GM21619 (cell line): Measurements from ENCODE around the gene PRKCZ.

Experiments
- ATAC-seq: cut with Tn5 transposase; IDR thresholded peaks from one replicate; pipeline ENCODE4 v1.9.1; 2021; ENCODE audit not compliant: unreplicated experiment

PRKCZ gene

GRCh38 chr1:2187619-2188018 lies 137.4 kb downstream of the PRKCZ start:
- ATAC-seq = no peak

- no peak for ATAC-seq
Measured at GRCh38 chr1:2188336-2188735, 138.1 kb downstream of the PRKCZ start.

GRCh38 chr1:2189459-2190425 lies 139.5 kb downstream of the PRKCZ start:
- peak; percentile 82 for ATAC-seq

- no peak for ATAC-seq
Measured at GRCh38 chr1:2190491-2190976, 140.3 kb downstream of the PRKCZ start.

GRCh38 chr1:2192031-2192995 lies 142.1 kb downstream of the PRKCZ start:
- ATAC-seq = no peak

GRCh38 chr1:2193514-2194281 lies 143.5 kb downstream of the PRKCZ start:
- no peak for ATAC-seq

- ATAC-seq = peak; percentile 47
Measured at GRCh38 chr1:2194319-2194897, 144.2 kb downstream of the PRKCZ start, which contains the start of gene FAAP20. Gene FAAP20, minus strand, starts transcription at chr1:2194772. Its CDS starts 23 bp downstream, at chr1:2194749.

GRCh38 chr1:2194898-2195673 lies 144.9 kb downstream of the PRKCZ start:
- ATAC-seq = peak; percentile 56

GRCh38 chr1:2195785-2196184 lies 145.6 kb downstream of the PRKCZ start:
- no peak for ATAC-seq

GRCh38 chr1:2196901-2197638 lies 146.9 kb downstream of the PRKCZ start:
- no peak for ATAC-seq

GRCh38 chr1:2197707-2198165 lies 147.5 kb downstream of the PRKCZ start:
- no peak for ATAC-seq

GRCh38 chr1:2198571-2198970 lies 148.4 kb downstream of the PRKCZ start:
- no peak for ATAC-seq

GRCh38 chr1:2199042-2199810 lies 149.0 kb downstream of the PRKCZ start:
- ATAC-seq = peak; percentile 43

- ATAC-seq = no peak
Measured at GRCh38 chr1:2200308-2200943, 150.2 kb downstream of the PRKCZ start.

- no peak for ATAC-seq
Measured at GRCh38 chr1:2201062-2201461, 150.9 kb downstream of the PRKCZ start.

GRCh38 chr1:2202008-2202575 lies 151.9 kb downstream of the PRKCZ start:
- ATAC-seq = no peak
